SIG-M5 treated with dmso at 0.1 percent for 504 hours (cell line): ENCODE measurements around the gene SPECC1L.
"Not testable (repeated sequence)": the region's sequence is repeated elsewhere in the genome, so short reads cannot be mapped to it uniquely, and the experiment has no call there.

Experiments used
- DNase-seq: peaks from one replicate; lab custom pipeline; 2025; ENCODE audit not compliant: unreplicated experiment; lab: John Stamatoyannopoulos, UW

The SPECC1L gene

GRCh38 chr22:24247011-24247507 is 23.6 kb upstream of the SPECC1L start:
- no peak for DNase-seq

GRCh38 chr22:24247564-24248344 is 22.9 kb upstream of the SPECC1L start:
- DNase-seq: peak; percentile 25

GRCh38 chr22:24248611-24249010 is 22.0 kb upstream of the SPECC1L start:
- DNase-seq: not testable (repeated sequence)

GRCh38 chr22:24249413-24249812 is 21.2 kb upstream of the SPECC1L start:
- DNase-seq: not testable (repeated sequence)

- DNase-seq: not testable (repeated sequence)
Observed at GRCh38 chr22:24251286-24251685, 19.3 kb upstream of the SPECC1L start.

- DNase-seq: not testable (repeated sequence)
Observed at GRCh38 chr22:24253126-24253525, 17.5 kb upstream of the SPECC1L start.

- DNase-seq: not testable (repeated sequence)
Observed at GRCh38 chr22:24256136-24256535, 14.5 kb upstream of the SPECC1L start.

- DNase-seq: not testable (repeated sequence)
Observed at GRCh38 chr22:24256736-24257135, 13.9 kb upstream of the SPECC1L start.

GRCh38 chr22:24259459-24259858 is 11.2 kb upstream of the SPECC1L start:
- peak; percentile 42 for DNase-seq

- DNase-seq: not testable (repeated sequence)
Observed at GRCh38 chr22:24262185-24262749, 8.4 kb upstream of the SPECC1L start.

GRCh38 chr22:24263479-24263878 is 7.2 kb upstream of the SPECC1L start:
- DNase-seq: not testable (repeated sequence)

- DNase-seq: not testable (repeated sequence)
Observed at GRCh38 chr22:24264329-24264896, 6.2 kb upstream of the SPECC1L start.

GRCh38 chr22:24265734-24266133 is 4.9 kb upstream of the SPECC1L start:
- DNase-seq: no peak

- DNase-seq: not testable (repeated sequence)
Observed at GRCh38 chr22:24266495-24266894, 4.1 kb upstream of the SPECC1L start.

- DNase-seq: no peak
Observed at GRCh38 chr22:24271386-24271854, 789 bp downstream of the SPECC1L start.

- not testable (repeated sequence) for DNase-seq
Observed at GRCh38 chr22:24273031-24273430, 2.4 kb downstream of the SPECC1L start.

- not testable (repeated sequence) for DNase-seq
Observed at GRCh38 chr22:24273906-24274305, 3.3 kb downstream of the SPECC1L start.

GRCh38 chr22:24274696-24275405 is 4.2 kb downstream of the SPECC1L start:
- DNase-seq: not testable (repeated sequence)

- not testable (repeated sequence) for DNase-seq
Observed at GRCh38 chr22:24280363-24280762, 9.7 kb downstream of the SPECC1L start.

- no peak for DNase-seq
Observed at GRCh38 chr22:24282401-24282800, 11.8 kb downstream of the SPECC1L start.

- DNase-seq: no peak
Observed at GRCh38 chr22:24284747-24285203, 14.1 kb downstream of the SPECC1L start.
